WTC11 (cell line): Measurements from ENCODE around the gene RBM7. TPM values are rescaled to one million over a fixed set of nuclear protein-coding genes. Genes with fewer than 3 reads are reported as not detected.

ENCODE experiments used
- ATAC-seq: fragments of 200-7000 bp; cut with Tn5 transposase; 2 replicates; pipeline ENCODE4 v1.10.0; 2021; ENCODE audit warnings: mild to moderate bottlenecking, moderate library complexity
- CTCF ChIA-PET: fragments of 300-600 bp; sonication (Branson Sonifier 250); formaldehyde crosslinking; loops from one replicate; lab custom pipeline; 2021; ENCODE audit warnings: antibody characterized with exemption; lab: Charles Lee
- POLR2A ChIA-PET: fragments of 350-600 bp; sonication (Branson Sonifier 250); formaldehyde crosslinking; loops from one replicate; lab custom pipeline; 2021; ENCODE audit warnings: antibody characterized with exemption; lab: Charles Lee
- DNase-seq: peaks from one replicate; pipeline ENCODE4 v3.0.0; 2021; ENCODE audit warnings: low spot score
- H3K27ac Mint-ChIP-seq: 2 replicates; pipeline ENCODE4 v1.8.0; 2021; ENCODE audit warnings: mixed read lengths
- H3K27me3 Mint-ChIP-seq: 2 replicates; pipeline ENCODE4 v1.8.0; 2021; ENCODE audit warnings: low read depth, mild to moderate bottlenecking, moderate library complexity, mixed read lengths
- H3K36me3 Mint-ChIP-seq: 2 replicates; pipeline ENCODE4 v1.8.0; 2021; ENCODE audit warnings: mixed read lengths
- H3K4me1 Mint-ChIP-seq: 2 replicates; pipeline ENCODE4 v1.8.0; 2022; ENCODE audit warnings: mixed read lengths
- H3K4me3 Mint-ChIP-seq: 2 replicates; pipeline ENCODE4 v1.8.0; 2021; ENCODE audit warnings: mild to moderate bottlenecking, moderate library complexity, mixed read lengths
- H3K9me3 Mint-ChIP-seq: 2 replicates; pipeline ENCODE4 v1.8.0; 2021; ENCODE audit warnings: mixed read lengths
- ELF4 ChIP-seq: sonication (generic); formaldehyde crosslinking; IDR thresholded peaks from 2 replicates; pipeline ENCODE4 v1.8.1; 2022; ENCODE audit warnings: low read depth, mild to moderate bottlenecking, moderate library complexity, missing genetic modification reagents
- EMX1 ChIP-seq: fragments of 250-450 bp; sonication (Bioruptor Pico); IDR thresholded peaks from 2 replicates; pipeline ENCODE4 v1.8.0; 2021; ENCODE audit warnings: mild to moderate bottlenecking
- ESRRA ChIP-seq: sonication (generic); formaldehyde crosslinking; IDR thresholded peaks from 2 replicates; pipeline ENCODE4 v1.8.1; 2022; ENCODE audit warnings: mild to moderate bottlenecking, missing genetic modification reagents, borderline replicate concordance
- ETV6 ChIP-seq: sonication (generic); formaldehyde crosslinking; IDR thresholded peaks from 2 replicates; pipeline ENCODE4 v1.8.1; 2022; ENCODE audit warnings: mild to moderate bottlenecking, missing genetic modification reagents
- FOXJ3 ChIP-seq: sonication (generic); formaldehyde crosslinking; IDR thresholded peaks from 2 replicates; pipeline ENCODE4 v1.9.0; 2021; ENCODE audit warnings: missing genetic modification reagents, mild to moderate bottlenecking, borderline replicate concordance
- FOXK1 ChIP-seq: sonication (generic); formaldehyde crosslinking; IDR thresholded peaks from 2 replicates; pipeline ENCODE4 v1.8.0; 2022; ENCODE audit warnings: mild to moderate bottlenecking, moderate library complexity, missing genetic modification reagents
- GABPB1 ChIP-seq: sonication (generic); formaldehyde crosslinking; IDR thresholded peaks from 2 replicates; pipeline ENCODE4 v1.8.1; 2023; ENCODE audit warnings: mild to moderate bottlenecking, missing genetic modification reagents
- GTF2I ChIP-seq: fragments of 250-450 bp; sonication (Bioruptor Pico); conservative IDR thresholded peaks from 2 replicates; pipeline ENCODE4 v1.4.0; 2021; ENCODE audit warnings: mild to moderate bottlenecking
- IRF2 ChIP-seq: sonication (generic); formaldehyde crosslinking; IDR thresholded peaks from 2 replicates; pipeline ENCODE4 v1.8.0; 2022; ENCODE audit warnings: low read depth, missing genetic modification reagents, borderline replicate concordance
- JAZF1 ChIP-seq: fragments of 250-450 bp; sonication (Bioruptor Pico); IDR thresholded peaks from 2 replicates; pipeline ENCODE4 v1.9.0; 2021; ENCODE audit warnings: moderate library complexity, mild to moderate bottlenecking, inconsistent platforms
- MXD4 ChIP-seq: fragments of 250-450 bp; sonication (Bioruptor Pico); IDR thresholded peaks from 2 replicates; pipeline ENCODE4 v1.8.0; 2021; ENCODE audit warnings: mild to moderate bottlenecking, moderate library complexity, borderline replicate concordance
- MYBL2 ChIP-seq: sonication (generic); formaldehyde crosslinking; IDR thresholded peaks from 2 replicates; pipeline ENCODE4 v1.8.1; 2023; ENCODE audit warnings: mild to moderate bottlenecking, moderate library complexity, missing genetic modification reagents
- NFATC4 ChIP-seq: fragments of 250-450 bp; sonication (Bioruptor Pico); IDR thresholded peaks from 2 replicates; pipeline ENCODE4 v1.9.0; 2021; ENCODE audit warnings: mild to moderate bottlenecking
- NFE2L1 ChIP-seq: sonication (generic); formaldehyde crosslinking; IDR thresholded peaks from 2 replicates; pipeline ENCODE4 v1.8.1; 2023; ENCODE audit warnings: missing genetic modification reagents
- SMAD3 ChIP-seq: sonication (generic); formaldehyde crosslinking; IDR thresholded peaks from 2 replicates; pipeline ENCODE4 v1.8.0; 2022; ENCODE audit warnings: missing genetic modification reagents, mild to moderate bottlenecking, borderline replicate concordance
- SMAD4 ChIP-seq: sonication (generic); formaldehyde crosslinking; IDR thresholded peaks from 2 replicates; pipeline ENCODE4 v1.8.0; 2022; ENCODE audit warnings: mild to moderate bottlenecking, missing genetic modification reagents
- SOX15 ChIP-seq: fragments of 250-450 bp; sonication (Bioruptor Pico); IDR thresholded peaks from 2 replicates; pipeline ENCODE4 v1.9.0; 2021; ENCODE audit warnings: mild to moderate bottlenecking
- ZNF416 ChIP-seq: fragments of 250-450 bp; sonication (Bioruptor Pico); IDR thresholded peaks from 2 replicates; pipeline ENCODE4 v1.9.0; 2021; ENCODE audit warnings: mild to moderate bottlenecking, inconsistent platforms
- total RNA-seq: library from RNA; stranded (reverse); gene quantifications from 3 replicates; pipeline ENCODE4 v1.2.3, GENCODE V29; 2021
- TF ChIP-seq, protein P1 (sequence below): sonication (generic); formaldehyde crosslinking; IDR thresholded peaks from 2 replicates; pipeline ENCODE4 v1.8.0; 2022; ENCODE audit warnings: mild to moderate bottlenecking, missing genetic modification reagents
- TF ChIP-seq, protein P2 (sequence below): sonication (generic); formaldehyde crosslinking; IDR thresholded peaks from 2 replicates; pipeline ENCODE4 v1.8.1; 2022; ENCODE audit warnings: mild to moderate bottlenecking, missing genetic modification reagents, moderate library complexity, borderline replicate concordance
- TF ChIP-seq, protein P3 (sequence below): fragments of 250-450 bp; sonication (Bioruptor Pico); IDR thresholded peaks from 2 replicates; pipeline ENCODE4 v1.9.0; 2021; ENCODE audit warnings: mild to moderate bottlenecking, borderline replicate concordance
- TF ChIP-seq, protein P4 (sequence below): sonication (generic); formaldehyde crosslinking; IDR thresholded peaks from 2 replicates; pipeline ENCODE4 v1.8.1; 2023; ENCODE audit warnings: mild to moderate bottlenecking, missing genetic modification reagents
- TF ChIP-seq, protein P5 (sequence below): sonication (generic); formaldehyde crosslinking; IDR thresholded peaks from 2 replicates; pipeline ENCODE4 v1.8.0; 2022; ENCODE audit warnings: mild to moderate bottlenecking, missing genetic modification reagents
- TF ChIP-seq, protein P6 (sequence below): sonication (generic); formaldehyde crosslinking; IDR thresholded peaks from 2 replicates; pipeline ENCODE4 v1.8.0; 2022; ENCODE audit warnings: mild to moderate bottlenecking, missing genetic modification reagents

RBM7 gene
- total RNA-seq, 1 experiment from 2014 or later: 38.1 TPM

DNA sequence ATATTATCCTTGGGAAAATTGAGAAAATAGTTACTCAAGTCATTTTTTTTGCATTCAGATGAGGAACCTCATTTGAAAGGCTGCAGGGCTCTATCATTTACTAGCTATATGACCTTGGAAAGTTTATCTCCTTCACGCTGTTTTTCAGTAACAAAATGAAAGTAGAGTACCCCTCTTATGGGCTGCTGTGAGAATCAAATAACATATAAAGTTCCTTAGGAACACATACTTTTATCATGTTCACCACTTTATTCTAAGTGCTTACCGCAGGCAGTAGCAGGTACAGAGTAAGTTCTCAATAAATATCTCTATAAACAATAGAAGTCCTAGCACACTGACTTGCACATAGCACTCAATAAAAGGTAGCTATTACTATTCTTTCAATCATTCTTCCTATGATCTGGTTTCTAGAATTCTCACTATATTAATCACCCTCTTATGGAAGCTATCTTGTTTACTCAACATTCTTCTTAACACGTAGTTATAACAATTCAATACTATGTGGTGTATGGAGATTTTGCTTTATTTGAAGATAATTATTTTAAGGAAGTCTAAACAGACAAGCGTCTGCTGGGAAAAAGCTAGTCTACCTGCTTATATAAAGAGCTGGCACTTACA, 2.1 kb upstream of the RBM7 start:
- Mint-ChIP-seq H3K4me3 (peak overlapping the region; percentile 90), H3K4me1 (peaks cover 51% of the 10 kb centered on the region), H3K9me3 (peaks cover 4% of the 10 kb centered on the region), H3K27me3 (no peaks in the 10 kb centered on the region), H3K27ac (peak overlapping the region; percentile 99; the same call in 1 of the 2 replicates), H3K36me3 (peaks cover 12% of the 10 kb centered on the region)
- ChIA-PET POLR2A (no interaction called here), CTCF (no interaction called here)
- ATAC-seq (no peak), DNase-seq (no peak)
- TF ChIP-seq ZNF416 (CRISPR knock-in tag) (no peak), NFE2L1 (CRISPR knock-in tag) (no peak), GTF2I (CRISPR knock-in tag) (no peak), IRF2 (CRISPR knock-in tag) (no peak), FOXJ3 (CRISPR knock-in tag) (no peak), NFATC4 (CRISPR knock-in tag) (no peak), SMAD4 (CRISPR knock-in tag) (no peak)

DNA sequence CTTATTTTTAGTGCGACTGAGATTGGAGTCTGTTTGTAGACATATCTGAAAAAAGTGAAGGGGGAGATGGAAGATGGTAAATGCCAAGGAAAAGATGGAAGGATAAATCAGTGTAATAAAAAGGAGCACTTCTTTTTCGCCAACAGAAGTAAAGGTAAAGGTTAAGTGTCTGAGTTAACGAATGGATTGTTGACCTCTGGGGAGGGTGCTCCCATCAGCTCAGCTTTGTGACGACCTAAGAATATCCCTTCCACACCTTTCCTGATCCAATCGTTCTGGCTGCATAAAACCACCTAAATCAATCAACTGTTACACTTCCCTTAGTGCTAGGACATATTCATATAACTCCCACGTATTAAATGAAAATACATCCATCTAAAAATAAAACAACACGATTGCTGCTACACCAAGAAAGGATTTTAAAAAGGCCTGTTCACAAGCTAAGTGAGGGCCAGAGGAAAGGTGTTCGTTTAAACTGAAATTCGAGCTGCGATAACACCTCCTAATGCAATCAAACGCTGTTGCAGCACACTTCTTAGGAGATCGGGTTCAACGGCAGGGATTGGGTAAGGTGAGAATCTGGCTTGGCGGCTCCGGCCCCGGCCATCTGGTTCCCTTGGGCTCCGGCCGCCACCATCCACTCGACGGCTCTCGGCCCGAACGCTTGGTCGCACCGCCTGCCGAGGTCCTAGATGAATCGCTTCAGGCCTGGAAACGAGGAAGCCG, 813 bp upstream of the RBM7 start:
- H3K27ac Mint-ChIP-seq: peak overlapping the region; percentile 99
- H3K9me3 Mint-ChIP-seq: peaks cover 4% of the 10 kb centered on the region
- H3K27me3 Mint-ChIP-seq: no peaks in the 10 kb centered on the region
- CTCF ChIA-PET: no interaction called here
- DNase-seq (peak; percentile 77), ATAC-seq (peak; percentile 77)
- POLR2A ChIA-PET: interaction anchor here (1.8 kb wide), 1 partner anchor 40 kb away, joined by 6 read pairs; the partner anchor contains the start of gene REXO2
- H3K4me1 Mint-ChIP-seq: peaks cover 51% of the 10 kb centered on the region
- peaks cover 20% of the 10 kb centered on the region for H3K36me3 Mint-ChIP-seq
- peak overlapping the region; percentile 90 for H3K4me3 Mint-ChIP-seq
- TF ChIP-seq SOX15 (CRISPR knock-in tag) (no peak), MYBL2 (CRISPR knock-in tag) (no peak; the same call in 1 of the 2 replicates), ESRRA (CRISPR knock-in tag) (no peak; the same call in 1 of the 2 replicates), SMAD3 (0 out of 2 replicates have a peak, but pooled peaks have one; percentile 64), GABPB1 (CRISPR knock-in tag) (no peak), JAZF1 (CRISPR knock-in tag) (no peak), MXD4 (CRISPR knock-in tag) (no peak), ELF4 (CRISPR knock-in tag) (no peak), EMX1 (CRISPR knock-in tag) (no peak), FOXK1 (CRISPR knock-in tag) (no peak), ETV6 (CRISPR knock-in tag) (peak; percentile 63; the same call in 1 of the 2 replicates)
- TF ChIP-seq, protein P1, sequence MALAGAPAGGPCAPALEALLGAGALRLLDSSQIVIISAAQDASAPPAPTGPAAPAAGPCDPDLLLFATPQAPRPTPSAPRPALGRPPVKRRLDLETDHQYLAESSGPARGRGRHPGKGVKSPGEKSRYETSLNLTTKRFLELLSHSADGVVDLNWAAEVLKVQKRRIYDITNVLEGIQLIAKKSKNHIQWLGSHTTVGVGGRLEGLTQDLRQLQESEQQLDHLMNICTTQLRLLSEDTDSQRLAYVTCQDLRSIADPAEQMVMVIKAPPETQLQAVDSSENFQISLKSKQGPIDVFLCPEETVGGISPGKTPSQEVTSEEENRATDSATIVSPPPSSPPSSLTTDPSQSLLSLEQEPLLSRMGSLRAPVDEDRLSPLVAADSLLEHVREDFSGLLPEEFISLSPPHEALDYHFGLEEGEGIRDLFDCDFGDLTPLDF (CRISPR knock-in tag): peak; percentile 43; the same call in 1 of the 2 replicates
- TF ChIP-seq, protein P2, sequence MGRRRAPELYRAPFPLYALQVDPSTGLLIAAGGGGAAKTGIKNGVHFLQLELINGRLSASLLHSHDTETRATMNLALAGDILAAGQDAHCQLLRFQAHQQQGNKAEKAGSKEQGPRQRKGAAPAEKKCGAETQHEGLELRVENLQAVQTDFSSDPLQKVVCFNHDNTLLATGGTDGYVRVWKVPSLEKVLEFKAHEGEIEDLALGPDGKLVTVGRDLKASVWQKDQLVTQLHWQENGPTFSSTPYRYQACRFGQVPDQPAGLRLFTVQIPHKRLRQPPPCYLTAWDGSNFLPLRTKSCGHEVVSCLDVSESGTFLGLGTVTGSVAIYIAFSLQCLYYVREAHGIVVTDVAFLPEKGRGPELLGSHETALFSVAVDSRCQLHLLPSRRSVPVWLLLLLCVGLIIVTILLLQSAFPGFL (CRISPR knock-in tag): no peak
- TF ChIP-seq, protein P3, sequence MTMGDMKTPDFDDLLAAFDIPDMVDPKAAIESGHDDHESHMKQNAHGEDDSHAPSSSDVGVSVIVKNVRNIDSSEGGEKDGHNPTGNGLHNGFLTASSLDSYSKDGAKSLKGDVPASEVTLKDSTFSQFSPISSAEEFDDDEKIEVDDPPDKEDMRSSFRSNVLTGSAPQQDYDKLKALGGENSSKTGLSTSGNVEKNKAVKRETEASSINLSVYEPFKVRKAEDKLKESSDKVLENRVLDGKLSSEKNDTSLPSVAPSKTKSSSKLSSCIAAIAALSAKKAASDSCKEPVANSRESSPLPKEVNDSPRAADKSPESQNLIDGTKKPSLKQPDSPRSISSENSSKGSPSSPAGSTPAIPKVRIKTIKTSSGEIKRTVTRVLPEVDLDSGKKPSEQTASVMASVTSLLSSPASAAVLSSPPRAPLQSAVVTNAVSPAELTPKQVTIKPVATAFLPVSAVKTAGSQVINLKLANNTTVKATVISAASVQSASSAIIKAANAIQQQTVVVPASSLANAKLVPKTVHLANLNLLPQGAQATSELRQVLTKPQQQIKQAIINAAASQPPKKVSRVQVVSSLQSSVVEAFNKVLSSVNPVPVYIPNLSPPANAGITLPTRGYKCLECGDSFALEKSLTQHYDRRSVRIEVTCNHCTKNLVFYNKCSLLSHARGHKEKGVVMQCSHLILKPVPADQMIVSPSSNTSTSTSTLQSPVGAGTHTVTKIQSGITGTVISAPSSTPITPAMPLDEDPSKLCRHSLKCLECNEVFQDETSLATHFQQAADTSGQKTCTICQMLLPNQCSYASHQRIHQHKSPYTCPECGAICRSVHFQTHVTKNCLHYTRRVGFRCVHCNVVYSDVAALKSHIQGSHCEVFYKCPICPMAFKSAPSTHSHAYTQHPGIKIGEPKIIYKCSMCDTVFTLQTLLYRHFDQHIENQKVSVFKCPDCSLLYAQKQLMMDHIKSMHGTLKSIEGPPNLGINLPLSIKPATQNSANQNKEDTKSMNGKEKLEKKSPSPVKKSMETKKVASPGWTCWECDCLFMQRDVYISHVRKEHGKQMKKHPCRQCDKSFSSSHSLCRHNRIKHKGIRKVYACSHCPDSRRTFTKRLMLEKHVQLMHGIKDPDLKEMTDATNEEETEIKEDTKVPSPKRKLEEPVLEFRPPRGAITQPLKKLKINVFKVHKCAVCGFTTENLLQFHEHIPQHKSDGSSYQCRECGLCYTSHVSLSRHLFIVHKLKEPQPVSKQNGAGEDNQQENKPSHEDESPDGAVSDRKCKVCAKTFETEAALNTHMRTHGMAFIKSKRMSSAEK (CRISPR knock-in tag): no peak
- TF ChIP-seq, protein P4, sequence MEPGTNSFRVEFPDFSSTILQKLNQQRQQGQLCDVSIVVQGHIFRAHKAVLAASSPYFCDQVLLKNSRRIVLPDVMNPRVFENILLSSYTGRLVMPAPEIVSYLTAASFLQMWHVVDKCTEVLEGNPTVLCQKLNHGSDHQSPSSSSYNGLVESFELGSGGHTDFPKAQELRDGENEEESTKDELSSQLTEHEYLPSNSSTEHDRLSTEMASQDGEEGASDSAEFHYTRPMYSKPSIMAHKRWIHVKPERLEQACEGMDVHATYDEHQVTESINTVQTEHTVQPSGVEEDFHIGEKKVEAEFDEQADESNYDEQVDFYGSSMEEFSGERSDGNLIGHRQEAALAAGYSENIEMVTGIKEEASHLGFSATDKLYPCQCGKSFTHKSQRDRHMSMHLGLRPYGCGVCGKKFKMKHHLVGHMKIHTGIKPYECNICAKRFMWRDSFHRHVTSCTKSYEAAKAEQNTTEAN (CRISPR knock-in tag): 0 out of 2 replicates have a peak, but pooled peaks have one; percentile 64
- TF ChIP-seq, protein P5, sequence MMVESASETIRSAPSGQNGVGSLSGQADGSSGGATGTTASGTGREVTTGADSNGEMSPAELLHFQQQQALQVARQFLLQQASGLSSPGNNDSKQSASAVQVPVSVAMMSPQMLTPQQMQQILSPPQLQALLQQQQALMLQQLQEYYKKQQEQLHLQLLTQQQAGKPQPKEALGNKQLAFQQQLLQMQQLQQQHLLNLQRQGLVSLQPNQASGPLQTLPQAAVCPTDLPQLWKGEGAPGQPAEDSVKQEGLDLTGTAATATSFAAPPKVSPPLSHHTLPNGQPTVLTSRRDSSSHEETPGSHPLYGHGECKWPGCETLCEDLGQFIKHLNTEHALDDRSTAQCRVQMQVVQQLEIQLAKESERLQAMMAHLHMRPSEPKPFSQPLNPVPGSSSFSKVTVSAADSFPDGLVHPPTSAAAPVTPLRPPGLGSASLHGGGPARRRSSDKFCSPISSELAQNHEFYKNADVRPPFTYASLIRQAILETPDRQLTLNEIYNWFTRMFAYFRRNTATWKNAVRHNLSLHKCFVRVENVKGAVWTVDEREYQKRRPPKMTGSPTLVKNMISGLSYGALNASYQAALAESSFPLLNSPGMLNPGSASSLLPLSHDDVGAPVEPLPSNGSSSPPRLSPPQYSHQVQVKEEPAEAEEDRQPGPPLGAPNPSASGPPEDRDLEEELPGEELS (CRISPR knock-in tag): peak; percentile 46; the same call in 1 of the 2 replicates
- TF ChIP-seq, protein P6, sequence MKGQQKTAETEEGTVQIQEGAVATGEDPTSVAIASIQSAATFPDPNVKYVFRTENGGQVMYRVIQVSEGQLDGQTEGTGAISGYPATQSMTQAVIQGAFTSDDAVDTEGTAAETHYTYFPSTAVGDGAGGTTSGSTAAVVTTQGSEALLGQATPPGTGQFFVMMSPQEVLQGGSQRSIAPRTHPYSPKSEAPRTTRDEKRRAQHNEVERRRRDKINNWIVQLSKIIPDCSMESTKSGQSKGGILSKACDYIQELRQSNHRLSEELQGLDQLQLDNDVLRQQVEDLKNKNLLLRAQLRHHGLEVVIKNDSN (CRISPR knock-in tag): no peak
